Activated CD4-positive, alpha-beta T cell treated with anti-CD3 and anti-CD28 coated beads for 36 hours (primary cell): Measurements from ENCODE around the gene CDSN. TPM values are rescaled to one million over a fixed set of nuclear protein-coding genes. Genes with fewer than 3 reads are reported as not detected.

Source experiments
- ATAC-seq: fragments of 200-7000 bp; cut with Tn5 transposase; one replicate; pipeline ENCODE4 v1.10.0; 2021; ENCODE audit warnings: mild to moderate bottlenecking, moderate library complexity
- CTCF ChIA-PET: fragments of 350-600 bp; sonication (Branson Sonifier 250); formaldehyde crosslinking; loops from one replicate; lab custom pipeline; 2021; ENCODE audit warnings: antibody characterized with exemption; lab: Charles Lee
- POLR2A ChIA-PET: fragments of 350-600 bp; sonication (Branson Sonifier 250); formaldehyde crosslinking; loops from one replicate; lab custom pipeline; 2021; ENCODE audit warnings: antibody characterized with exemption, inconsistent platforms; lab: Charles Lee
- DNase-seq: peaks from one replicate; pipeline ENCODE4 v3.0.0-alpha.2; 2020
- H3K27ac Mint-ChIP-seq: one replicate; pipeline ENCODE4 v1.8.0; 2021; ENCODE audit warnings: mixed read lengths
- H3K27me3 Mint-ChIP-seq: one replicate; pipeline ENCODE4 v1.8.0; 2021; ENCODE audit warnings: mixed read lengths
- H3K36me3 Mint-ChIP-seq: one replicate; pipeline ENCODE4 v1.8.0; 2021; ENCODE audit warnings: low read depth, mixed read lengths
- H3K4me1 Mint-ChIP-seq: one replicate; pipeline ENCODE4 v1.8.0; 2021; ENCODE audit warnings: mixed read lengths
- H3K4me3 Mint-ChIP-seq: one replicate; pipeline ENCODE4 v1.8.0; 2021; ENCODE audit warnings: mild to moderate bottlenecking, moderate library complexity, mixed read lengths
- H3K9me3 Mint-ChIP-seq: one replicate; pipeline ENCODE4 v1.8.0; 2021; ENCODE audit warnings: low read depth, mixed read lengths
- intact Hi-C, 2 experiments: fragments of 100-400 bp; cut with DNase I in 1 of 2; cut with micrococcal nuclease in 1 of 2; formaldehyde crosslinking; loops; one replicate each; pipeline versions ENCODE4 v1.14.2 to v1.15.1; 2022 to 2024; cut with DNase I, micrococcal nuclease
- total RNA-seq, 2 experiments: library from RNA; stranded (reverse); gene quantifications; one replicate each; pipeline ENCODE4 v1.2.3, GENCODE V29; 2021

CDSN gene
- total RNA-seq, 2 experiments from 2014 or later: not detected

DNA sequence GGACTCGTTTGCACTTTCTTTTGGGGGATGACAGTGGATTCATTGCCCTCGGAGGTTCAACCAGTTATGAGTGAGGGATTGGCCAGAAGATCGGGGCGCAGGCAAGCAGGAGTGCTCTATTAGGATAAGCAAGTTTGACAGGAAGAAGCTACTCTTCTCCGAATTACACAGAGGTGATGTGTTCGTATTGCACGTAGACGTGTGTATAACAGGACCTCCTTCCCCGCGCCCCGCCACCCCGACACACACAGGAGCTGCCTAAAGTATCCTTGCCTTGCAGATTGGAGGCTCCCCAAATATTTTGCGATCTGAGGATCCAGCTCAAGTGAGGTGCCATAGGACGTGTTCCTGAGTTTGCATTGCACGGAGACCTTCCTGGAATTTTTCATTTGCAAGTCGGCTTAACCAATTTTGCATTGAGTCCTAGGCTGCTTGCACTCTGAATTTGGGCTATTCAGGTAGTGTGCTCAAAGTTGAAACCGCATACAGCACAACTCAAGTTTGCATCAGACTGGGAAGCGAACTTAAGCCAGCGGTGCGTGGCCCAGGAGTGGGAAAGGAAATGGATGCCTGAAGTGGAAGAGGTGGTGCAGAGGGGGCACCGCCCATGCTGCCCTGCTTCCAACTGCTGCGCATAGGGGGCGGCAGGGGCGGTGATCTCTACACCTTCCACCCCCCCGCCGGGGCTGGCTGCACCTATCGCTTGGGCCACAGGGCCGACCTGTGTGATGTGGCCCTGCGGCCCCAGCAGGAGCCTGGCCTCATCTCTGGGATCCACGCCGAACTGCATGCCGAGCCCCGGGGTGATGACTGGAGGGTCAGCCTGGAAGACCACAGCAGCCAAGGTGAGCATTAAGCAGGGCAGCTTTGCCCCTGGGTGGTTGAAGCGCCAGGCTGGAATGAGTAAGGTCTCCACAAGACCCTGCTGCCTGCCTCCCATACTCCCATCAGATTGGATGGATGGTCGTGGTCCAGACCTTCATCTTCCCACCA lies 38.9 kb upstream of the CDSN start:
- Mint-ChIP-seq H3K4me3 (peak overlapping the region; percentile 97), H3K36me3 (peaks cover 47% of the 10 kb centered on the region), H3K27ac (peak overlapping the region; percentile 89), H3K9me3 (no peaks in the 10 kb centered on the region), H3K27me3 (no peaks in the 10 kb centered on the region), H3K4me1 (peaks cover 44% of the 10 kb centered on the region)
- intact Hi-C loops: loop anchor here (1.0 to 10.0 kb wide), 16 partner anchors 21 to 832 kb away; partner anchors contain the start of genes ABCF1 (in 1 of the 2), C6orf136 (in 1 of the 2), HLA-B (in 1 of the 2) and HLA-C (in 1 of the 2)
- ChIA-PET POLR2A (interaction anchor here (0.8 to 1.3 kb wide), 2 partner anchors 12 to 207 kb away, joined by 3 read pairs; no protein-coding TSS in a partner anchor), CTCF (interaction anchor here (0.5 to 1.5 kb wide), 13 partner anchors 10 to 456 kb away, joined by 3 to 8 read pairs (median 3); no protein-coding TSS in a partner anchor)
- DNase-seq (peak; percentile 58), ATAC-seq (peak; percentile 28)

DNA sequence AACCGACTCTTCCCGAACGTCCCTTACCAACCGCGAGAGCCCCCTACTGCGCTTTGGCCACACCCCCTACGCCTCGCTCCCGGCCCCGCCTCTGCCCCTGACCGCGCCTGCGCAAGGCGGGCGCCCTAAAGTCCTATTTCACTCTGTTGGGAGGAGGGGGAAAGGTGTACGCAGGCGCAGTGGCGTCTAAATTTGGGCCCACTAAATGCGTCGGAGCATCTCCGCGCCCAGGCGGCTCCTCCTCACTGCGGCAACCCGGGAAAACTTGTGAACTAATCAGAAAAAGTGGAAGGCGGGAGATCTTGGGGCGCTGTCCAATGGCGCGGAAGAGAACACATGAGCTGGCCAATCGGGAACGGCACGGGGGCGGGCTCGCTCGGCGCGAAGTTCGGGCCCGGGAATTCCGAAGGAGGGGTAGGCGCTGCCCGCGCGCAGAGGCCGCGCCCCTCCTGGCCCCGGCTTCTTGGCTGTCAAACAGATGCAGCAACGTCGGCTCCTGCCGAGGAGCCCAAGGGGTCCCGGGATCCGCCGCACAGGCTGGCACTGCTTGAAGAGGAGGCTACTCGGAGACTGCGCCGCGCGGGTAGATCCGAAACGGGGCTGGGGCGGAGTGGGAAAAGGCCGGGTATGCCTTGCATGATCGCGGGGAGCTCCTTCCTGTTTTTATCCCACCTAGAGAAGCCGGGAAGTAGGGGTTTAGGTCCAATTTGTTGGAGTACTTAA lies 38.1 kb upstream of the CDSN start, which contains the start of gene TCF19:
Gene TCF19 (plus strand): TSS at position 450 of the 723 bp plus-strand sequence. CDS start 881 bp downstream, outside the sequence.
- intact Hi-C loops: loop anchor here (1.0 to 10.0 kb wide), 16 partner anchors 21 to 831 kb away; partner anchors contain the start of genes ABCF1 (in 1 of the 2), C6orf136 (in 1 of the 2), HLA-B (in 1 of the 2) and HLA-C (in 1 of the 2)
- Mint-ChIP-seq H3K4me1 (peaks cover 39% of the 10 kb centered on the region), H3K9me3 (no peaks in the 10 kb centered on the region), H3K27ac (peak within 1 kb of the TSS; percentile 89), H3K4me3 (peak within 1 kb of the TSS; percentile 97), H3K36me3 (peaks cover 49% of the 10 kb centered on the region), H3K27me3 (no peaks in the 10 kb centered on the region)
- DNase-seq (peak; percentile 99), ATAC-seq (peak; percentile 90)
- ChIA-PET POLR2A (interaction anchor here (0.7 to 1.3 kb wide), 3 partner anchors 39 to 208 kb away, joined by 3 to 7 read pairs (median 3); no protein-coding TSS in a partner anchor), CTCF (interaction anchor here (0.5 to 1.5 kb wide), 14 partner anchors 10 to 668 kb away, joined by 3 to 8 read pairs (median 4); partner anchors contain the start of gene LSM2)

DNA sequence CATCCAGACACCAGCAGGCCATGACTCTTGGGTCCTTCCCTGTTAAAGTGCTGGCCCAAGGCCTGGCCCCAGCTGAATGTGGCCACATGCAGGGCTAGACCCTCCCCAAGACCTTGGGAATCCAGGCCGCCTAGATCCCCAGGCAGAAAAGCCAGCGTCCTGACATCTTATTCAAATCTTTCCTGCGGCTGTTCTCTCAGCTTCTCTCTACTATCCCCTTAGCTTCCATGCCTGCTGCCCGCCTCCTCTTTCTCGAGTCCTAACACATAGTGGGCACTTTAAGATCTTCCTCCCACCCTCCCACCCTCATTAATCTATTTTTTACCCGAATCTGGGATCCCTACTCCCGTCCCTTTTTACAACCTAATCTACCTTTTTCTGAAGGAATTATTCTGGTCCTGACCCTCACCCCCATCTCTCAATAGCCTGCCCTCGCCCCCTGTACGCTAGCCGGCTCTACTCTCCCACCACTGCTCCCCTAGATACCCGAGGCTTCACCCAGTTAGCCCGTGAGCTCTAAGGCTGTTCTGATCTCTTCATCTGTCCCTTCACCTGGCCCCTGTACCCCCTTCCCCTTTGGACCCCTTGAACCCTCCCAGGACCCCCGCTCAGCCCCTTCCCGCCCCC lies 37.4 kb upstream of the CDSN start, which contains the start of gene CCHCR1:
Gene CCHCR1 (minus strand): TSS at position 290 of the 627 bp plus-strand sequence. CDS start 202 bp downstream, at position 88.
- Mint-ChIP-seq H3K27me3 (no peaks in the 10 kb centered on the region), H3K36me3 (peaks cover 45% of the 10 kb centered on the region), H3K27ac (peak within 1 kb of the TSS; percentile 89), H3K4me1 (peaks cover 34% of the 10 kb centered on the region), H3K9me3 (no peaks in the 10 kb centered on the region), H3K4me3 (peak within 1 kb of the TSS; percentile 97)
- no peak for DNase-seq
- intact Hi-C loops: loop anchor here (1.0 to 10.0 kb wide), 16 partner anchors 20 to 830 kb away; partner anchors contain the start of genes ABCF1 (in 1 of the 2), C6orf136 (in 1 of the 2), HLA-B (in 1 of the 2) and HLA-C (in 1 of the 2)
- CTCF ChIA-PET: interaction anchor here (0.5 to 1.5 kb wide), 12 partner anchors 12 to 706 kb away, joined by 3 to 8 read pairs (median 4); partner anchors contain the start of gene LSM2
- ATAC-seq: peak; percentile 23
- POLR2A ChIA-PET: interaction anchor here (0.7 to 1.3 kb wide), 3 partner anchors 40 to 209 kb away, joined by 3 to 7 read pairs (median 3); no protein-coding TSS in a partner anchor

DNA sequence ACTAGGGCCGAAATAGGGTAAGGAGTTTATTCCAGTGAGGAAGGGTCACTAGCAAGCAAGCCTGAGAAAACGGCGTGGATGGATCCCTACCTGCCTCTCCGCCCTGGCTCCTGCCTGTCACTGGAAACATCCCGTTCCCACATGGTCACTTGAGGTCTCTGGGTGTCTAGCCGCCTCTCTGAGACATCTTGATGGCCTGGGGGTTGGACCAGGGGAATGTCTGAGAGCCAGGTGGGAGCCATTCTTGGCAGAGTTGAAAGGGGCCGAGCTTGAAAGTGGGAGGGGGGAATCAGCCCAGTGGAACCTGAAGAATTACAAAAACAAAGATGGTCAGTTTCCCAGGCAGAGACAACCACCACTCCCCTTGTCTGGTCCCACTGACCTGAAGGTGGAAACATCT lies 36.4 kb upstream of the CDSN start:
- ChIA-PET POLR2A (no interaction called here), CTCF (interaction anchor here (1.4 kb wide), 1 partner anchor 27 kb away, joined by 4 read pairs; no protein-coding TSS in a partner anchor)
- no peaks in the 10 kb centered on the region for H3K27me3 Mint-ChIP-seq
- DNase-seq (no peak), ATAC-seq (no peak)
- H3K36me3 Mint-ChIP-seq: peaks cover 37% of the 10 kb centered on the region
- H3K9me3 Mint-ChIP-seq: no peaks in the 10 kb centered on the region
- H3K27ac Mint-ChIP-seq: no peak overlapping the region
- intact Hi-C loops: loop anchor here in 1 of 2 experiments (5.0 to 10.0 kb wide), 2 partner anchors 442 to 829 kb away; partner anchors contain the start of genes MDC1 and TRIM39
- H3K4me1 Mint-ChIP-seq: peaks cover 27% of the 10 kb centered on the region
- H3K4me3 Mint-ChIP-seq: peak overlapping the region; percentile 97

DNA sequence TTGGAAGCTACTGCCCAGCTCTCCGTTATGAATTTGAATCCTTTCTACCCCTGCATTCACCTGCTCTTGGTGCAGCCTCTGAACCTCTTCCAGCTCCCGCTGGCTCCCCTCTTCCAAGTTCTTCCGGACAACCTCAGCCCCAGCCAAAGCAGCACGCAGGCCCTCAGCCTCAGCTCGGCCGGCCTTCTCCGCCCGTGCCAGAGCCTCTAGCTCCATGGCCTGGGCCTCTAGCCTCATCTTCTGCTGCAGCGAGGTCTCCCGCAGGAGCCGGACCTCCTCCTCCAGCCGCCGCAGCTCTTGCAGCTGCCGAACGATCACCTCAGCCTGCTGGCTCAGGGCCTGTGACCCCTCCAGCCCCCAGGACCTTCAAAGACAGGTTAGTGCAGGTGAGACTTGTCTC lies 34.2 kb upstream of the CDSN start:
- Mint-ChIP-seq H3K4me3 (no peak overlapping the region), H3K27me3 (no peaks in the 10 kb centered on the region), H3K27ac (no peak overlapping the region), H3K4me1 (peaks cover 11% of the 10 kb centered on the region), H3K9me3 (no peaks in the 10 kb centered on the region), H3K36me3 (peaks cover 25% of the 10 kb centered on the region)
- ChIA-PET POLR2A (no interaction called here), CTCF (interaction anchor here (0.7 to 1.0 kb wide), 4 partner anchors 11 to 227 kb away, joined by 3 to 4 read pairs (median 3); no protein-coding TSS in a partner anchor)
- intact Hi-C loops: loop anchor here in 1 of 2 experiments (10.0 kb wide), 1 partner anchor 440 kb away; the partner anchor contains the start of gene MDC1
- ATAC-seq (no peak), DNase-seq (no peak)

DNA sequence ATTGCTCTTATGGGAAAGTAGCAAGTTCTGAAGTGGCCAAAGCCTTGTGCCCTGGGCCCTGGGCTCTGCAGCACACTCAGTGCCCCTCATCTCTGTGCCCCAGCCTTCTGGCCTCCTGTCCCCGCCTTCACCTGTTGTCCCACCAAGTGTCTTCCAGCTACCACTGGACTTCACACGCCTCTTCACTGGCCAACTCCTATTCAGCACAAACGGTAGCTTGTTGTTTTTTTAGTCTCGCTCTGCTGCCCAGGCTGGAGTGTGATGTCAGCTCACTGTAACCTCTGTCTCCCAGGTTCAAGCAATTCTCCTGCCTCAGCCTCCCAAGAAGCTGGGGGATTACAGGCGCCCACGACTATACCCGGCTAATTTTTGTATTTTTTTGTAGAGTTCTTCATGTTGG lies 32.5 kb upstream of the CDSN start:
- Mint-ChIP-seq H3K36me3 (peaks cover 14% of the 10 kb centered on the region), H3K4me1 (peaks cover 7% of the 10 kb centered on the region), H3K4me3 (no peak overlapping the region), H3K9me3 (no peaks in the 10 kb centered on the region), H3K27ac (no peak overlapping the region), H3K27me3 (no peaks in the 10 kb centered on the region)
- POLR2A ChIA-PET: no interaction called here
- DNase-seq (no peak), ATAC-seq (no peak)
- intact Hi-C loops: loop anchor here in 1 of 2 experiments (10.0 kb wide), 1 partner anchor 438 kb away; the partner anchor contains the start of gene MDC1
- CTCF ChIA-PET: interaction anchor here (0.7 to 1.8 kb wide), 4 partner anchors 14 to 571 kb away, joined by 3 to 5 read pairs (median 4); partner anchors contain the start of gene PSORS1C2

DNA sequence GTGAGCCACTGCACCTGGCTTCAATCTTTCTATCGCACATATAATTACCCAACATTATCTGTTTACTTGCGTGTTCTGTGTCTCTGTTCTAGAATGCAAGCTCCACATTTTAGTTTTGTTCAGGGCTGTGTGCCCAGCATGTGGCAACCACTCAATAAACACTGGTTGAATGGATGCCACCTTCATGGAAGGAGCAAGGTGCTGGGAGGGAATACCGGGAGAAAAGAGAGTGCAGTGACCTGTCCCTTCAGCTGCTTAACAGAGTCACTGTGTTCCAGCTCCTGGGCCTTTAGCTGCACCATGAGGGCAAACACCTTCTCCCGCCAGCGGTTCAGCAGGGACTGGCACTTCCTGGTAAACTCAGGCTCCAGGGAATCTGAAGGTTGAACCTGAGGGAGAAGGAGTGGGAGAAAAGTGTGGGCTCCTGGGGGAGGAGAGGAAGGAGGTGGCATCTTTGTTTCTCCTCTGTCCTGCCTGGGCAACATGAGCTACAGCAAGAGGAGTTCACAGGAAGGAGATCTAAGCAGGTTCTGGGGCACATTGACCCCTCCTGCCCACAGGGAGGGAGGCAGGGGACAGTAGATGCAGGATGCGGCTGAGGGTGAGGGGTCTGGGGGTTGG lies 29.7 kb upstream of the CDSN start:
- ChIA-PET CTCF (interaction anchor here (0.6 to 1.1 kb wide), 3 partner anchors 11 to 1390 kb away, joined by 3 read pairs; no protein-coding TSS in a partner anchor), POLR2A (no interaction called here)
- ATAC-seq (no peak), DNase-seq (no peak)
- Mint-ChIP-seq H3K27ac (no peak overlapping the region), H3K36me3 (peaks cover 17% of the 10 kb centered on the region), H3K9me3 (no peaks in the 10 kb centered on the region), H3K4me3 (no peak overlapping the region), H3K27me3 (no peaks in the 10 kb centered on the region), H3K4me1 (no peaks in the 10 kb centered on the region)
- intact Hi-C loops: loop anchor here in 1 of 2 experiments (10.0 kb wide), 1 partner anchor 435 kb away; the partner anchor contains the start of gene MDC1

DNA sequence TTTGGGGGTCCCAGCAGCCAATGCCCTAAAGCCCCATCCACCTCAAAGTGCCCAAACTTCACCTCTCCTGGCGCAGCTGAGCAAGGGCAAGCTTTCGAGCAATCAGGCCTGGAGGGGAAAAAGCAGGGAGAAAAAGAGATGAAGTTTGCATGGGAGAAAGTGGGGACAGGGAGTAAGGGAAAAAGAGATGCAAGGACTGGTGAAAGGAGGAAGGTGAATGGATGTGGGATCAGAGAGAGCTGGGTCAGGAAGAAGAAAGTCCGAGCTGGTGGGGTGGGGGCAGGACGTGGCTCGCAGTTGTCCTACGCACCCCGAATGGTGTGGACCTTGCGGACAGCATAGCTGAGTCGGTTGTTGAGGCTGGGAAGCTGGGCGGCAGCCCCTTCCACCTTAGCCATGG lies 25.1 kb upstream of the CDSN start:
- DNase-seq: no peak
- H3K27ac Mint-ChIP-seq: no peak overlapping the region
- H3K9me3 Mint-ChIP-seq: no peaks in the 10 kb centered on the region
- ChIA-PET POLR2A (interaction anchor here (1.0 kb wide), 1 partner anchor 53 kb away, joined by 4 read pairs; no protein-coding TSS in a partner anchor), CTCF (interaction anchor here (0.6 to 2.9 kb wide), 6 partner anchors 8 to 221 kb away, joined by 3 to 15 read pairs (median 4); no protein-coding TSS in a partner anchor)
- ATAC-seq: no peak
- no peaks in the 10 kb centered on the region for H3K4me1 Mint-ChIP-seq
- H3K27me3 Mint-ChIP-seq: no peaks in the 10 kb centered on the region
- peaks cover 18% of the 10 kb centered on the region for H3K36me3 Mint-ChIP-seq
- no peak overlapping the region for H3K4me3 Mint-ChIP-seq
- intact Hi-C loops: no loop called here

DNA sequence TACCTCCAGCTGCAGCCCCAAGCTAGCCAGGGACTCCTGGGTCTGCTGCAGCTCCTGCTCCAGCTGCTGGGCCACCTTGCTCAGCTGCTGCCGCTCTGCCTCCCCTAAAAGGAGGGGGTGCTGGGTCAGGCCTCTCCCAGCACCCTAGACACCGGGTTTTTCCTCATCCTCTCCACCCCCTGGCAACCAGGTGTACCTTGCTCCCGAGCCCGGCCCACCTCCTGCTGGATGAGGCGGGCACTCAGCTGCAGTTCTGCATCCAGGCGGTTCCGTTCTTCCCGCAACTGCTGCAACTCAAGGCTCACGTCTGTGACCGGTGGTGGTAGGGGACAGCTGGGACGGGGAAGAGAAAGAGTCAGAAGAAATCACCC lies 24.7 kb upstream of the CDSN start:
- CTCF ChIA-PET: interaction anchor here (0.6 to 2.9 kb wide), 4 partner anchors 17 to 307 kb away, joined by 3 to 15 read pairs (median 4); no protein-coding TSS in a partner anchor

More for the DNA sequence above, 24.7 kb upstream of the CDSN start:
- intact Hi-C loops: no loop called here
- no peaks in the 10 kb centered on the region for H3K4me1 Mint-ChIP-seq
- H3K27me3 Mint-ChIP-seq: no peaks in the 10 kb centered on the region
- H3K9me3 Mint-ChIP-seq: no peaks in the 10 kb centered on the region
- H3K4me3 Mint-ChIP-seq: no peak overlapping the region
- POLR2A ChIA-PET: interaction anchor here (1.0 kb wide), 1 partner anchor 53 kb away, joined by 4 read pairs; no protein-coding TSS in a partner anchor
- ATAC-seq: no peak
- H3K36me3 Mint-ChIP-seq: peaks cover 18% of the 10 kb centered on the region
- no peak overlapping the region for H3K27ac Mint-ChIP-seq
- no peak for DNase-seq
